DOHH2 (cell line): ENCODE results near the gene LAMA5.

Experiments
- CTCF ChIP-seq: fragments of 200-600 bp; sonication (generic); IDR thresholded peaks from one replicate; pipeline ENCODE4 v1.5.1; 2014; ENCODE audit warnings: antibody characterized with exemption, mild to moderate bottlenecking, low read depth, low read length; ENCODE audit not compliant: poor library complexity, severe bottlenecking
- EZH2phosphoT487 ChIP-seq: fragments of 200-600 bp; sonication (generic); IDR thresholded peaks from 2 replicates; pipeline ENCODE4 v1.6.1; 2017; ENCODE audit warnings: borderline replicate concordance, mild to moderate bottlenecking, antibody characterized with exemption, low read length, moderate library complexity, mixed read lengths

GRCh38 chr20:62413025-62413570 lies 46.0 kb upstream of the LAMA5 start:
- no peak for TF ChIP-seq CTCF
- TF ChIP-seq EZH2phosphoT487 = no peak
